ENCODE measurements around the gene NOVA2.
"Not testable (repeated sequence)": the region's sequence is repeated elsewhere in the genome, so short reads cannot be mapped to it uniquely, and the experiment has no call there.

NOVA2 gene

DNA sequence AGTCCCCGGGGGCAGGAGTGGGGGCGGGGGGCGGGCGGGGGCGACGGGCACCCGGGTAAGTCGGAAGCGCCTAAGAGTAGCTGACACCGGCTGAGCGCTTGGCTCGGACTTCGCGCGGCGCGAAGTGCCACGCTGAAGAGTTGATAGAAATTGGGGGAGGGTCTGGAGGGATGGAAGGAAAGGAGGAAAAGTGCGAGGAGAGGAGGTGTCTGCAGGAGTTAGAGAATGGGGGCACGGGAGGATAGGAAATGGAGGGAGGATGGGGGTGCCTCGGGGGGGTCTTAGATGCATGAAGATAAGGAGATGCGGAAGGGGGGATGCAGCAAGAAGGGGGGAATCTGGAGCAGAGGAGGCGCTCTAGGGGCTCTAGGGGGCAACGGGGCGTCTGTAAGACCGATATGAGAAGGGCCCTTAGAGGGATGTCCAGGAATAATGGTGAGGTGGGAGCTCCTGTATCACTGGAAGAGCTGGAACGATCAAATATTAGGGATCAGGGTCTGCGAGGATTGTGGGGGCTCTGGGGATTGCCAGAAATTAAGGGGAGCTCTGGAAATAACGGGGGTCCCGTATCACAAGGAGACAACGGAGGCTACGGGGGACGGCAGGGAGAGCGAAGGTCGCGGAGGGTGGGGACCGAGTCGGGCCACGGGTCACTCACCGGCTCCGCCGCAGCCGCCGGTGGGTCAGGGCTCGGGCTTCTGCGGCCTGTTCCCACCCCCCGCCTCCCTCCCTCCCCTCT lies 71.6 kb downstream of the NOVA2 start, which contains the start of gene MYPOP:
MYPOP (minus strand) TSS at position 702 of the 739 bp plus-strand sequence. CDS start 840 bp downstream, outside the sequence.
- peak within 1 kb of the TSS; percentile 48 for H2AFZ ChIP-seq (ENCODE audit: low read length, unreplicated experiment)
- H3K79me2 ChIP-seq (ENCODE audit: control insufficient read depth, insufficient read depth, low read length, unreplicated experiment) = no peaks in the 10 kb centered on the region
- H3K27me3 ChIP-seq (ENCODE audit: insufficient read depth, low read length) = no peaks in the 10 kb centered on the region
- H3K4me1 ChIP-seq (ENCODE audit: control insufficient read depth, insufficient read depth, low read length, unreplicated experiment) = peaks cover 3% of the 10 kb centered on the region
- H3K4me3 ChIP-seq (ENCODE audit: low read depth, low read length) = peak within 1 kb of the TSS; percentile 73
- no peak within 1 kb of the TSS for H3K27ac ChIP-seq (ENCODE audit: low read depth, low read length)
- H3K36me3 ChIP-seq (ENCODE audit: insufficient read depth, low read length) = no peaks in the 10 kb centered on the region

DNA sequence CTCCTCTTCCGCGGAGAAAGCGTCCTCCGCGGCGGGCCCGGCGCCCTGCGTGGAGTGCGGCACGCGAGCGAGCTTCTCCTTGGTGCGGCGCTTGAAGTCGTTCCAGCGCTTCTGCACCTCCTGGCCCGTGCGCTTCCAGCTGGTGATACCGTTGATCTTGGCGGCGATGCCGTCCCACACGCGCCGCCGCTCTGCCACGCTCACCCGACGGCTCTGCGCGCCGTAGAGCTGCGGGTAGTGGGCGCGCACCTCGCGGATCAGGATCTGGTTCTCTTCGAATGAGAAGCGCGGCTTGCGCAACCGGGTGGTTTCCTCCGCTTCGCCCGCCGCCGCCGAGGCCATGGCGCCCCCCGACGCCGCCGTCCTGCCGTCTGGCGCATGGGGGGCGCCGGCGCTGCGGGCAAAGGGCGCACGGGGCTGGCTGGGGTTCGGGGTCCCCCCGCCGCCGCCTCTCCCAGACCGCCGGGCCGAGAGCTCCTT lies 72.2 kb downstream of the NOVA2 start:
- H3K27me3 ChIP-seq (ENCODE audit: insufficient read depth, low read length) = no peaks in the 10 kb centered on the region
- no peak overlapping the region for H3K27ac ChIP-seq (ENCODE audit: low read depth, low read length)
- peak overlapping the region; percentile 73 for H3K4me3 ChIP-seq (ENCODE audit: low read depth, low read length)
- H3K36me3 ChIP-seq (ENCODE audit: insufficient read depth, low read length) = no peaks in the 10 kb centered on the region
- peak overlapping the region; percentile 38 for H2AFZ ChIP-seq (ENCODE audit: low read length, unreplicated experiment)
- H3K79me2 ChIP-seq (ENCODE audit: control insufficient read depth, insufficient read depth, low read length, unreplicated experiment) = no peaks in the 10 kb centered on the region
- H3K4me1 ChIP-seq (ENCODE audit: control insufficient read depth, insufficient read depth, low read length, unreplicated experiment) = peaks cover 2% of the 10 kb centered on the region

DNA sequence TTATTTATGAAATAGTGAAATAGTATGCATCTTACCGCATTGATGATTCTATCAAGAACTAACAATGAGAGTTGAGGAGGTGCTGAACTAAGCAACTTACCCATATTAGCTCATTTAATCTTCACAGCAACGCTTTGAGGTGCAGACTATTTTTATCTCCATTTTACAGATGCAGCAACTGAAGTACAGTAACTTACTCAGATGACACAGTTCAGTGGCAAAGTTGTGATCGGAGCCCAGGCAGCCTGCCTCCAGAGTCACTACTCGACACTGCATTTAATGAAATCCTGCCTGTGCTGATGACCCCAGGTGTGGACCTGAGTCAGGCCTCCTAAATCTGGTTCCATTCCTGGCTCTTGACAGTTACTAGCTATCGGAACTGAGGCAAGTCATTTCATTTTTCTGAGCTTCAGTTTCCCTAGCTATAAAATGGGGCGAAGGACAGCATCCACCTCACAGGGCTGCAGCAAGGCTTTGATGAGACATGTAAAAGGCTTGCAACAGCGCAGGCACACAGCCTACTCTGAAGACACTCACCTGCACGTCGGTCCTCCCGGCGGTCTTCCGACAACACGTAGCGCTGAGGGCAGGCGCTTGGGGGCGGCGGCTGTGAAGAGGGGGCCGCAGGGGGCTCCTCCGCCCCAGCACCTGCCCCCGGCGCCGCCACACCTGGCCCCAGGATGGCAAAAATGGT lies 72.8 kb downstream of the NOVA2 start:
- Histone ChIP-seq H3K4me3 (ENCODE audit: low read depth, low read length) (peak overlapping the region; percentile 73), H2AFZ (ENCODE audit: low read length, unreplicated experiment) (no peak overlapping the region), H3K27ac (ENCODE audit: low read depth, low read length) (no peak overlapping the region), H3K36me3 (ENCODE audit: insufficient read depth, low read length) (no peaks in the 10 kb centered on the region), H3K4me1 (ENCODE audit: control insufficient read depth, insufficient read depth, low read length, unreplicated experiment) (no peaks in the 10 kb centered on the region), H3K79me2 (ENCODE audit: control insufficient read depth, insufficient read depth, low read length, unreplicated experiment) (no peaks in the 10 kb centered on the region), H3K27me3 (ENCODE audit: insufficient read depth, low read length) (no peaks in the 10 kb centered on the region)

DNA sequence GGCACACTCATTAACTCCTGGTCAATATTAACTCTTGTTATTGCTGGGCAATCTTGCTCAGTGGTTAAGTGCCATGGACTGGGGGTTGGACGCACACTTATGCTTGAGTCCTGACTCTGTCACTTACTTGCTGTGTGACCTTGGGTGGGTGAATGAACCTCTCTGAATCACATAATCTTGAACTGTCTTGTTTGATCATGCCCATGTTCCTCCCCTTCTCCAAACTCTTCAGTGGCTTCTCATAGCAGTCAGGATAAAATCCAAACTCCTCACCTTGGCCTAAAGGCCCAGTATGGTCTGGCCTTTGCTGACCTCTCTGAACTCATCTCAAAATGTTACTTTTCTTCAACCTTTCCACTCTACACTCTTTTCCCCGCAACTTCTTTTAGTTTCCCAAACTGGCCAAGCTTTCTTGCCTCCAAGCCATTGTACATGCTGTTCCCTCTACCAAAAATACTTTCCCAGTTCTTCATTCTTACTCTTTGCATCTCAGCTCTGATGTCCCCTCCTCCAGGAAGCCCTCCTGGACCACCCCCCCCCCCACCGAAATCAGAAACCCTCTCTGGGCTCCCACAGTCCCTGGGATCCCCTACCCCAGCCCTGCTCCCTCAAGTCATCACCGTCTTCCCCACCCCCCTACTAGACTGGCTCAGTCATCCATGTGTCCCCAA lies 73.6 kb downstream of the NOVA2 start:
- Histone ChIP-seq H3K4me3 (ENCODE audit: low read depth, low read length) (no peak overlapping the region), H3K27me3 (ENCODE audit: insufficient read depth, low read length) (no peaks in the 10 kb centered on the region), H3K4me1 (ENCODE audit: control insufficient read depth, insufficient read depth, low read length, unreplicated experiment) (no peaks in the 10 kb centered on the region), H3K27ac (ENCODE audit: low read depth, low read length) (no peak overlapping the region), H3K36me3 (ENCODE audit: insufficient read depth, low read length) (no peaks in the 10 kb centered on the region), H2AFZ (ENCODE audit: low read length, unreplicated experiment) (no peak overlapping the region), H3K79me2 (ENCODE audit: control insufficient read depth, insufficient read depth, low read length, unreplicated experiment) (no peaks in the 10 kb centered on the region)

DNA sequence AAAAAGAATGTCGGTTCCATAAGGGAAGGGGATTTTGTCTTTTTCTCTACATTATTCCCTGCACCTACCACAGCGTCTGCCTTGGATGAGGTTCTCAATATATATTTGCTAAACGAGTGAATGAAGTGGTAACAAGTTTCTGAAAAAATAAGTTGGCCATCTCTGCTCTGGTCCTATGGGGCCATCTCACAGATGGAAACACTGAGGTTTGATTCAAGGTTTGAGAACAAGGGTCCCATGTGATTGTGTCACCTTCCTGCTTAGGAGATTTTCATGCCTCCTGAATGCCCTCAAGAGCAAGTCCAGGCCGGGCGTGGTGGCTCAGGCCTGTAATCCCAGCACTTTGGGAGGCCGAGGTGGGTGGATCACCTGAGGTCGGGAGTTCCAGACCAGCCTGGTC lies 74.4 kb downstream of the NOVA2 start:
- H3K36me3 ChIP-seq (ENCODE audit: insufficient read depth, low read length) = no peaks in the 10 kb centered on the region
- no peak overlapping the region for H3K4me3 ChIP-seq (ENCODE audit: low read depth, low read length)
- no peaks in the 10 kb centered on the region for H3K27me3 ChIP-seq (ENCODE audit: insufficient read depth, low read length)
- no peak overlapping the region for H2AFZ ChIP-seq (ENCODE audit: low read length, unreplicated experiment)
- H3K27ac ChIP-seq (ENCODE audit: low read depth, low read length) = no peak overlapping the region
- no peaks in the 10 kb centered on the region for H3K4me1 ChIP-seq (ENCODE audit: control insufficient read depth, insufficient read depth, low read length, unreplicated experiment)
- H3K79me2 ChIP-seq (ENCODE audit: control insufficient read depth, insufficient read depth, low read length, unreplicated experiment) = no peaks in the 10 kb centered on the region

DNA sequence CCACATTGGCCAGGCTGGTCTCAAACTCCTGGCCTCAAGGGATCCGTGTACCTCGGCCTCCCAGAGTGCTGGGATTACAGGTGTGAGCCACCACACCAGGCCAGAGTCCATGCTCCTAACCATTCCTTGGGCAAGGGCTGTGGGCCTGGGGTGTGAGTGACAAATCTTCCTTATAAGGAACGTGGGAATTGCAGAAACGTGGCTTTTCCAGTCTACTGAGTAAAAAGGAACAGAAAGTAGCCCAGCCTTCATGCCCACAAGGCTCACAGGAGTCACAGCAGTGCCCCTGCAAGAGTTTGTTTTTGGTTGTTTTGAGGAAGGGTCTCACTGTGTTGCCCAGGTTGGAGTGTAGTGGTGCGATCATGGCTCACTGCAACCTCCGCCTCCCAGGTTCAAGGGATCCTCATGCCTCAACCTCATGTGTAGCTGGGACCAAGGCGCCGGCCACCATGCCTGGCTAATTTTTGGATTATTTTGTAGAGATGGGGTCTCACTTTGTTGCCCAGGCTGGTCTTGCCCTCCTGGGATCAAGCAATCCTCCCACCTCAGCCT lies 76.3 kb downstream of the NOVA2 start:
- Histone ChIP-seq H3K4me1 (ENCODE audit: control insufficient read depth, insufficient read depth, low read length, unreplicated experiment) (no peaks in the 10 kb centered on the region), H3K27ac (ENCODE audit: low read depth, low read length) (no peak overlapping the region), H3K4me3 (ENCODE audit: low read depth, low read length) (no peak overlapping the region), H2AFZ (ENCODE audit: low read length, unreplicated experiment) (no peak overlapping the region), H3K79me2 (ENCODE audit: control insufficient read depth, insufficient read depth, low read length, unreplicated experiment) (no peaks in the 10 kb centered on the region), H3K36me3 (ENCODE audit: insufficient read depth, low read length) (no peaks in the 10 kb centered on the region), H3K27me3 (ENCODE audit: insufficient read depth, low read length) (no peaks in the 10 kb centered on the region)

DNA sequence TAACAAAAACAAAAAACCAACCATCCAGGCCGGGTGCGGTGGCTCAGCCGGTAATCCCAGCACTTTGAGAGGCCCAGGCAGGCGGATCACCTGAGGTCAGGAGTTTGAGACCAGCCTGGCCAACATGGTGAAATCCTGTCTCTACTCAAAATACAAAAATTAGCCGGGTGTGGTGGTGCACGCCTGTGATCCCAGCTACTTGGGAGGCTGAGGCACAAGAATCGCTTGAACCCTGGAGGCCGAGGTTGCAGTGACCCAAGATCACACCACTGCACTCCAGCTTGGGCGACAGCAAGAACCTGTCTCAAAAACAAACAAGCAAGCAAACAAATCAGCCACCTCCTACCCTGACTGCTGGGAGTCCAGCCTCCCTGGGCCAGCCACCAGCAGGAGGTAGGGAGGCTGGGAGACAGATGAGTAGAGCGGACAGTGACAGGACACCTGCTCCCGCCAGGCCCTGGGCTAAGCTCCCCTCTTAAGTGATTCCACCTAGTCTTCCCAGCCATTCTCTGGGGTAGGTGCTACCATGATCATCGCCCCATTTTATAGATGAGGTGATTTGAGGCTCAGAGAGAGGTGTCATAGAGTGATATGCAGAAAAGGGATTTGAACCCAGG lies 77.6 kb downstream of the NOVA2 start:
- H3K36me3 ChIP-seq (ENCODE audit: insufficient read depth, low read length); H3K27me3 ChIP-seq (ENCODE audit: insufficient read depth, low read length): not testable (repeated sequence)

DNA sequence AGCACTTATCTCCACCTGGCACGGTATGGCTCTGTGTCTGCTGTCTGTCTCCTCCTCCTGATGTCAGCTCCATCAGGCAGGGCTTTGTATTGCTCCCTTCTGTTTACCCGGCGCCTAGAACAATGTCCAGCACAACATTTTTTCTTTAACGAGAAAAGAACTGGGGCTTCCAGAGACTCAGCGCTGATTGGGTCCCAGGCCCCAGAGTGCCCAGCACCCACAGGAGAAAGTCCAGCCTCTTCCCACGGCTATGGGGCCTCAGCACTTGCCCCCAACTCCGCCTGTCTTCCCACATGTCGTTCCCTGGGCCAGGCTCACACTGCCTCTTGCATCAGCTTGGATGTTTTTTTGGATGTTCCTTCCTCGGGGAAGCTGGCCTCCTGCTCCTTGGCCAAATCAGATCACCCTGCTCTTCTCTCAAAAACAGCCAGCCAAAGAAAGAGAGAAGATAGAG lies 78.1 kb downstream of the NOVA2 start:
- Histone ChIP-seq H3K4me3 (ENCODE audit: low read depth, low read length) (no peak overlapping the region), H3K4me1 (ENCODE audit: control insufficient read depth, insufficient read depth, low read length, unreplicated experiment) (no peaks in the 10 kb centered on the region), H2AFZ (ENCODE audit: low read length, unreplicated experiment) (no peak overlapping the region), H3K27ac (ENCODE audit: low read depth, low read length) (no peak overlapping the region), H3K79me2 (ENCODE audit: control insufficient read depth, insufficient read depth, low read length, unreplicated experiment) (no peaks in the 10 kb centered on the region), H3K27me3 (ENCODE audit: insufficient read depth, low read length) (no peaks in the 10 kb centered on the region), H3K36me3 (ENCODE audit: insufficient read depth, low read length) (no peaks in the 10 kb centered on the region)

More for the DNA sequence above, 77.6 kb downstream of the NOVA2 start:
- H3K27ac ChIP-seq (ENCODE audit: low read depth, low read length); H3K4me1 ChIP-seq (ENCODE audit: control insufficient read depth, insufficient read depth, low read length, unreplicated experiment); H2AFZ ChIP-seq (ENCODE audit: low read length, unreplicated experiment); H3K79me2 ChIP-seq (ENCODE audit: control insufficient read depth, insufficient read depth, low read length, unreplicated experiment); H3K4me3 ChIP-seq (ENCODE audit: low read depth, low read length): not testable (repeated sequence)

DNA sequence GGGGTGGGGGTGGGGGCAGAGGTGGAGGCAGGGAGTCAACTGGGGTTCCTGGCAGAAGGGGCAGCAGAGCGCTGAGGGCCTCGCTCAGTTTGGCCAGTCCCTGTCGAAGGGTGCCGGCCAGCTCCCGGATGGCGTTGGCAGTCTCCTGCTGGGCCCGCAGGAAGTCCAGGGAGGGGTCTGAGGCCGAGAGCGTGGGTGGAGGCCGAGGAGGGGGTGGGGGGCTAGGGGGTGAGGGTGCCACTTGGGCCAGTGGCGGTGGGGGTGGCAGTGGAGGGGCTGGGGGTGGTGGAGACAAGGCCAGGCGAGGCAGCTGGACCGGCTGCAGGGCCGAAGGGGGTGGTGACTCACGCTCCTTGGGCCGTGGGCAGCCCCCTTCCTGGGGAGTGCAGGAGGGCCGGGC lies 82.8 kb downstream of the NOVA2 start:
- H3K27ac ChIP-seq (ENCODE audit: low read depth, low read length) = no peak overlapping the region
- no peaks in the 10 kb centered on the region for H3K36me3 ChIP-seq (ENCODE audit: insufficient read depth, low read length)
- H3K4me3 ChIP-seq (ENCODE audit: low read depth, low read length) = no peak overlapping the region
- no peaks in the 10 kb centered on the region for H3K4me1 ChIP-seq (ENCODE audit: control insufficient read depth, insufficient read depth, low read length, unreplicated experiment)
- no peaks in the 10 kb centered on the region for H3K27me3 ChIP-seq (ENCODE audit: insufficient read depth, low read length)
- H3K79me2 ChIP-seq (ENCODE audit: control insufficient read depth, insufficient read depth, low read length, unreplicated experiment) = no peaks in the 10 kb centered on the region
- no peak overlapping the region for H2AFZ ChIP-seq (ENCODE audit: low read length, unreplicated experiment)

DNA sequence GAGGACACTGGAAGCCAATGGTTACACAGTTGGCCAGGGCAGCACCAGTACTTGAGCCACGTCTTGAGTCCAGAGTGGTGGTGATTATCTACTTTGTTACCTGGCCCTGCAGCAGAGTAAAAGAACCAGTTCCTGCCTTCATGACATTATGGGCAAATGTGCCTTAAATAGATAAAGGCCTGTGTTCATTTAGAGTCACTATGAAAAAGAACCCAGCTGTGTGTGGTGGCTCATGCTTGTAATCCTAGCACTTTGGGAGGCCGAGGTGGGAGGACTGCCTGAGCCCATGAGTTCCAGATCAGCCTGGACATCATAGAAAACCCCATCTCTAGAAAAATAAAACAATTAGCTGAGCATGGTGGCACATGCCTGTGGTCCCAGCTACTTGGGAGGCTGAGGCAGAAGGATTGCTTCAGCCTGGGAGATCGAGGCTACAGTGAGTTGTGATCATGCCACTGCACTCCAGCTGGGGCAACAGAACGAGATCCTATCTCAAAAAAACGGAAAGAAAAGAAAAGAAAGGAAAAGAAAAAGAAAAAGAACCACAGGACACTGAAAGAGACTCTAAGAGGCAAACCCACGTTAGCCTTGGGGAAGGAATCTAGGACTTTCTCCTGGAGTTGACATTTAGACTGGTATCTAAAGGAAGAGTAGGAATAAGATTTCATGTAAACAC lies 84.3 kb downstream of the NOVA2 start:
- H3K4me1 ChIP-seq (ENCODE audit: control insufficient read depth, insufficient read depth, low read length, unreplicated experiment) = peaks cover 4% of the 10 kb centered on the region
- no peak overlapping the region for H2AFZ ChIP-seq (ENCODE audit: low read length, unreplicated experiment)
- no peak overlapping the region for H3K4me3 ChIP-seq (ENCODE audit: low read depth, low read length)
- no peaks in the 10 kb centered on the region for H3K27me3 ChIP-seq (ENCODE audit: insufficient read depth, low read length)
- H3K36me3 ChIP-seq (ENCODE audit: insufficient read depth, low read length) = no peaks in the 10 kb centered on the region
- H3K27ac ChIP-seq (ENCODE audit: low read depth, low read length) = no peak overlapping the region
- H3K79me2 ChIP-seq (ENCODE audit: control insufficient read depth, insufficient read depth, low read length, unreplicated experiment) = peaks cover 4% of the 10 kb centered on the region
